ENCODE data around the gene PAK4. TPM values are rescaled to one million over a fixed set of nuclear protein-coding genes. Genes with fewer than 3 reads are reported as not detected.
A peak's percentile ranks its signal among the peaks of the same experiment; 100 is the strongest.

The PAK4 gene
- total RNA-seq (10 to 100 TPM; 84.3 to 88.3 TPM), polyA plus RNA-seq (ENCODE audit: insufficient read depth, low read depth, low replicate concordance) (61.0 TPM)
- long read RNA-seq, donor 1, partial matches to known transcripts: 5 of 18 reads
- long read RNA-seq, donor 1, other reads (novel, unspliced or antisense): 8 of 18 reads
- long read RNA-seq, donor 2, partial matches to known transcripts: 17 of 17 reads
- long read RNA-seq, donor 2, other reads (novel, unspliced or antisense): 0 of 17 reads

GRCh38 chr19:39125554-39126311 is at the start of gene PAK4:
Gene PAK4, plus strand, starts transcription at chr19:39125786. Its CDS starts 43,768 bp downstream, at chr19:39169554.
- peak within 1 kb of the TSS; percentile 76 to 97 for H3K4me3 ChIP-seq
- no peaks in the 10 kb centered on the region for H3K36me3 ChIP-seq (ENCODE audit: low read depth, missing control alignments)
- H3K9me3 ChIP-seq: no peaks in the 10 kb centered on the region
- 0 to 1% methylated on average over 58 to 64 of the region's 64 CpGs for WGBS, 2 donors
- intact Hi-C loops (cut with DNase I; ENCODE audit: low total_unique reads): loop anchor here (5.0 kb wide), 1 partner anchor 202 kb away; no protein-coding TSS in a partner anchor
- DNase-seq: peak; percentile 98
- TF ChIP-seq CTCF (IDR thresholded peaks at IDR 0.05) (no peak), POLR2A (IDR thresholded peaks at IDR 0.05) (peak; percentile 13)
- peak within 1 kb of the TSS; percentile 92 to 93 for H3K27ac ChIP-seq
- H3K27me3 ChIP-seq: no peaks in the 10 kb centered on the region
- H3K4me1 ChIP-seq: peaks cover 46% of the 10 kb centered on the region

GRCh38 chr19:39077323-39077722 is 48.3 kb upstream of the PAK4 start:
- H3K36me3 ChIP-seq (ENCODE audit: low read depth, missing control alignments): no peaks in the 10 kb centered on the region
- no peaks in the 10 kb centered on the region for H3K27me3 ChIP-seq
- TF ChIP-seq POLR2A (IDR thresholded peaks at IDR 0.05) (no peak), CTCF (IDR thresholded peaks at IDR 0.05) (no peak)
- DNase-seq: no peak
- no peak overlapping the region for H3K4me3 ChIP-seq
- H3K4me1 ChIP-seq: no peaks in the 10 kb centered on the region
- H3K9me3 ChIP-seq: no peaks in the 10 kb centered on the region
- intact Hi-C loops (cut with DNase I; ENCODE audit: low total_unique reads): no loop called here
- no peak overlapping the region for H3K27ac ChIP-seq
- 88 to 90% methylated on average over 11 of the region's 11 CpGs for WGBS, 2 donors

DNA sequence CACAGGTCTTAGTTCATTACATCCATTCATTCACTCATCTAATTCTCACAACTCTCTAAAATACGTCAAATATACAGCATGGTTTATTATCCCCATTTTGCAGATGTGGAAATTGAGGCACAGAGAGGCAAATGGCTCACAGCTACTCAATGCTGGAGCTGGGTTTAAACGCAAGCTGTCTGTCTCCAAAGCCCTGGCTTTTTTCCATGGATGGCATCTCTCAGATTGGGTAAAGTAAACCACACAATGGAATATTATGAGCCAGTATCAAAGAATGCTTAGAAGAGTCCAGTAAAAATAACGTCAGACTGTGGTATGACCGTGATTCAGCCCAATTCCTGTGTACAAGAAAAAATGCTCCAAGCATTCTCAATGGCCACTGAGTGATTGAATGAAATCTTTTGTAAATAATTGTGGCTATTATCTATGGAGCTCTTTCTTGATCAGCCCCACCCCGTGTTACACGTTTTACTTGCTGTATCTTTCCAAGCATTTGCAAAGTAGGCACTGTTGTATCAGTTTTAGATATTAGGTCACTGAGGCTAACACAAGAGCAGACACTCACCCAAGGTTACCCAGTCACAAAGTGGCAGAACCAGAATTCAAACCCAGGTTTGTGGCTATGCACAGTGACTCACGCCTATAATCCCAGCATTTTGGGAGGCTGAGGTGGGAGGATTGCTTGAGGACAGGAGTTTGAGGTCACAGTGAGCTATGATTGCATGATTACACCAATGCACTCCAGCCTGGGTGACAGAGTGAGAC is 47.0 kb upstream of the PAK4 start:
- Histone ChIP-seq H3K4me3 (no peak overlapping the region), H3K27ac (no peak overlapping the region), H3K27me3 (no peaks in the 10 kb centered on the region), H3K36me3 (ENCODE audit: low read depth, missing control alignments) (no peaks in the 10 kb centered on the region), H3K4me1 (peaks cover 4% of the 10 kb centered on the region), H3K9me3 (no peaks in the 10 kb centered on the region)
- intact Hi-C loops (cut with DNase I; ENCODE audit: low total_unique reads): no loop called here
- no peak for TF ChIP-seq POLR2A (IDR thresholded peaks at IDR 0.05)
- TF ChIP-seq CTCF (IDR thresholded peaks at IDR 0.05): no peak
- 61 to 75% methylated on average over 7 of the region's 7 CpGs for WGBS, 2 donors
- no peak for DNase-seq

DNA sequence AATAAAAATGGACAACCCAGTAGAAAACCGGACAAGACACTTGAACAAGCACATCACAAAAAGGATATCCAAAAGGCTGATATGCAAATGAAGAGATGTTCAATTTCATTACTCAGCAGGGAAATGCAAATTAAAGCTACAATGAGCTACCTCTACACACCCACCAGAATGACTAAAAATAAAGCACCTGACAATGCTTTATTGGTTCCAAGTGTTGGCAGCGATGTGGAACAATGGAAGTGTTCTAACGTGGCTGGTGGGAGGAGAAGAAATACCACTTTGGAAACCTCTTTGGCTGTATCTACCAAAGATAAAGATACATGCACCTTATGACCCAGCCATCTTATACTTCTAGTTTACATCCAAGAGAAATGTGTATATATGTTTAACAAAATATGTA is 45.2 kb upstream of the PAK4 start:
- Histone ChIP-seq H3K4me3 (no peak overlapping the region), H3K27ac (no peak overlapping the region), H3K27me3 (no peaks in the 10 kb centered on the region), H3K4me1 (peaks cover 13% of the 10 kb centered on the region), H3K36me3 (ENCODE audit: low read depth, missing control alignments) (no peaks in the 10 kb centered on the region), H3K9me3 (no peaks in the 10 kb centered on the region)
- intact Hi-C loops (cut with DNase I; ENCODE audit: low total_unique reads): no loop called here
- WGBS, 2 donors: 68 to 70% methylated on average over 3 of the region's 3 CpGs
- DNase-seq: no peak
- TF ChIP-seq POLR2A (IDR thresholded peaks at IDR 0.05): no peak
- TF ChIP-seq CTCF (IDR thresholded peaks at IDR 0.05): no peak
